Measurements from ENCODE around the gene ZNF750. TPM values are rescaled to one million over a fixed set of nuclear protein-coding genes. Genes with fewer than 3 reads are reported as not detected.

The ZNF750 gene
- total RNA-seq, 3 donors from 2014 or later: not detected

DNA sequence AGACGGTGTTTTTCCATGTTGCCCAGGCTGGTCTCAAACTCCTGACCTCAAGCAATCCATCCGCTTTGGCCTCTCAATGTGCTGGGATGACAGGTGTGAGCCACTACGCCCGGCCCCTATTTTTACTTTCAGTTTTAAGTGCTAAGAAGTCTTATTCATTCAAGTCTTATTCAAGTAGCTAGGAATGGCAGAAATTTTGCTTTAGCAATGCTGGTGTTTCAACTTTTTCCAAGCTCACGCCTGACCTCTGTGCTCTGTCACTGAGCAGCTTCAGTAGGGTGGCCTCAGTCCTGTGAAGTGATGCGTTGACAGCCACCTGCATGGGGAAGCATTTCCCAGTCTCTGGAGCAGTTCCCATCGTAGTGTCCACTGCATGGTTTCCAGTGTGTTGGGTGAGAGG is 12.9 kb downstream of the ZNF750 start:
- intact Hi-C loops (cut with DNase I, micrococcal nuclease): no loop called here
- no peaks in the 10 kb centered on the region for H3K36me3 ChIP-seq (ENCODE audit: low read depth)
- H3K4me3 ChIP-seq: no peak overlapping the region
- no peak for ATAC-seq
- DNase-seq: no peak
- H3K9me3 ChIP-seq: no peaks in the 10 kb centered on the region
- no peaks in the 10 kb centered on the region for H3K4me1 ChIP-seq (ENCODE audit: low read depth)
- TF ChIP-seq, protein P1, sequence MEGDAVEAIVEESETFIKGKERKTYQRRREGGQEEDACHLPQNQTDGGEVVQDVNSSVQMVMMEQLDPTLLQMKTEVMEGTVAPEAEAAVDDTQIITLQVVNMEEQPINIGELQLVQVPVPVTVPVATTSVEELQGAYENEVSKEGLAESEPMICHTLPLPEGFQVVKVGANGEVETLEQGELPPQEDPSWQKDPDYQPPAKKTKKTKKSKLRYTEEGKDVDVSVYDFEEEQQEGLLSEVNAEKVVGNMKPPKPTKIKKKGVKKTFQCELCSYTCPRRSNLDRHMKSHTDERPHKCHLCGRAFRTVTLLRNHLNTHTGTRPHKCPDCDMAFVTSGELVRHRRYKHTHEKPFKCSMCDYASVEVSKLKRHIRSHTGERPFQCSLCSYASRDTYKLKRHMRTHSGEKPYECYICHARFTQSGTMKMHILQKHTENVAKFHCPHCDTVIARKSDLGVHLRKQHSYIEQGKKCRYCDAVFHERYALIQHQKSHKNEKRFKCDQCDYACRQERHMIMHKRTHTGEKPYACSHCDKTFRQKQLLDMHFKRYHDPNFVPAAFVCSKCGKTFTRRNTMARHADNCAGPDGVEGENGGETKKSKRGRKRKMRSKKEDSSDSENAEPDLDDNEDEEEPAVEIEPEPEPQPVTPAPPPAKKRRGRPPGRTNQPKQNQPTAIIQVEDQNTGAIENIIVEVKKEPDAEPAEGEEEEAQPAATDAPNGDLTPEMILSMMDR (IDR thresholded peaks at IDR 0.05): no peak

DNA sequence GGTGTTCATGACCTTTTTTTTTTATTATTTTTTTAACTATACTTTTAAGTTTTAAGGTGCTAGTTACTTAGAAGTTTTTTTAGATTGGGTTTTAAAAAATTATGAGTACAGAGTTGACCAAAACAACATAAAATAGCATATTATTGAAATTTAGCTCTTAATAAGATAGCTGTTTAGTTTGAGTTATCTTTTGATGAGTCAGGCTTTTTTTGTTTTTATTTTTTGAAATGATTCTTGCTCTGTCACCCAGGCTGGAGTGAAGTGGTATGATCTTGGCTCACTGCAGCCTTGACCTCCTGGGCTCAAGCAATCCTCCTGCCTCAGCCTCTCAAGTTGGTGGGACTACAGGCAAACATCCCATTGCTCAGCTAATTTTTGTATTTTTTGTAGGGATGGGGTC is 13.6 kb downstream of the ZNF750 start:
- TF ChIP-seq, protein P1 (IDR thresholded peaks at IDR 0.05): no peak
- Histone ChIP-seq H3K4me1 (ENCODE audit: low read depth) (no peaks in the 10 kb centered on the region), H3K36me3 (ENCODE audit: low read depth) (no peaks in the 10 kb centered on the region), H3K4me3 (no peak overlapping the region), H3K9me3 (no peaks in the 10 kb centered on the region)
- intact Hi-C loops (cut with DNase I, micrococcal nuclease): no loop called here
- no peak for ATAC-seq
- DNase-seq: no peak

DNA sequence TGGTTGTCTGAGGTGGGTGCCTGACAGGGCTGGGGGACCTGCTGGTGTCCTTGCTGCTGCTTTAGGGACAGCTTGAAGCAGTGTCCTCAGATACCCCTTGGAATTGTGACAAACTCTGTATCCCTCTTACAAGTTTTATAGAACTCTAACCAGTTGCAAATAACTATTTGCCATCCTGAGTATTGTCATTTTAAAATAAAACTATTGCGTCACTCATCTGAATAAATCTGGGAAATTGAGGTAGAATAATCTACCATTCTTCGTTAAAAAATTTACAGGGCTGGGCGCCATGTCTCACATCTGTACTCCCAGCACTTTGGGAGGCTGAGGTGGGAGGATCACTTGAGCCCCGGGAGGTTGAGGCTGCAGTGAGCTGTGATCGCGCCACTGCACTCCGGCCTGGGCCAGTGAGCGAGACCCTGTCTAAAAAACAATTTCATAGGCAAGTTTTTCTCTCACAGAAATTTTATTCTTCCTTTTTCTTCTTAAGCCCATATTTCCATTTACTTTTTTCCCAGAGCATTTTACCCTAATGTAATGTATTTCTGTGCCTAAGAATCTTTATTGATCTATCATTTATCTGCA is 14.2 kb downstream of the ZNF750 start:
- intact Hi-C loops (cut with DNase I, micrococcal nuclease): no loop called here
- H3K4me1 ChIP-seq (ENCODE audit: low read depth): no peaks in the 10 kb centered on the region
- H3K36me3 ChIP-seq (ENCODE audit: low read depth): no peaks in the 10 kb centered on the region
- H3K9me3 ChIP-seq: no peaks in the 10 kb centered on the region
- TF ChIP-seq, protein P1 (IDR thresholded peaks at IDR 0.05): no peak
- DNase-seq: no peak
- no peak overlapping the region for H3K4me3 ChIP-seq
- no peak for ATAC-seq

DNA sequence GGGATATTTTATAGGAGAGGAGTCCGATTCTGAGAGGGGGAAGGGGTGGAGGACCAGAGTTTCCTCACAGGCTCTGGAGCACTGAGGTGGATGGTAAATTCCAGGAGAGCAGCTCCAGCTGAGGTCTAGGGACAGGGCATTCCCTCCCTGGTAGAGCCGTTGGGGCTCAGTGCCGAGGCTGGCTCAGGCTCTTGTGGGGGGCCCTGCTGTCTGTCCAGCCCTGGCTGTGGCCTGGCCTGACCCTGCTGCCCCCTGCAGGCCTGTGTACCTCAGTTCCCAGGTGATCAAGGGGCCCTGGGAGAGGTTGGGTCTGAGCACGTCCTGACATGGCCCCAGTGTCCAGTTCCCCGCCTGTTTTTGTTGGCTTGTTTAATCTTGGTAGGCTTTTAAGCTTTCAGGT is 16.8 kb downstream of the ZNF750 start:
- intact Hi-C loops (cut with DNase I, micrococcal nuclease): no loop called here
- no peaks in the 10 kb centered on the region for H3K9me3 ChIP-seq
- no peaks in the 10 kb centered on the region for H3K4me1 ChIP-seq (ENCODE audit: low read depth)
- TF ChIP-seq, protein P1 (IDR thresholded peaks at IDR 0.05): no peak
- H3K4me3 ChIP-seq: no peak overlapping the region
- H3K36me3 ChIP-seq (ENCODE audit: low read depth): no peaks in the 10 kb centered on the region
- peak in 1 of 3 donors; percentile 31 for DNase-seq
- peak; percentile 29 for ATAC-seq

DNA sequence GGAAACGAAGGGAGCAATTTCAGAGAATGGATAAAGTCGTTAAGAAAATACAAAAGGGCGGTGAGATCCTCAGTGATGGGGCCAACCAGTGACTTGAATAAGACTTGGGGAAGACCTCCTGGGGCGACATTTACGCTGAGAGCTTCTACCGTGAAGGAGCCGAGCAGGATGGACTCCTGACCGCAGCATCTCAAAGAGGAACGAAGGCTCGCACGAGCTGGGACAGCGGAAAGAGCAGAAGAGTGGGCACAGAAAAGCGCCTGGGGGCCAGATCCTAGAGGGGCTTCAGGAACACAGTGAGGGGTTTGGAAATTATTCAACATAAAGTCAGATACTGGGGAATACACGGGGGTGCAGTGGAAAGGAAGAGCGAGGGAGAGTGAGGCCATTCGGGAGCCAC is 17.5 kb downstream of the ZNF750 start:
- intact Hi-C loops (cut with DNase I, micrococcal nuclease): no loop called here
- no peak overlapping the region for H3K4me3 ChIP-seq
- no peaks in the 10 kb centered on the region for H3K36me3 ChIP-seq (ENCODE audit: low read depth)
- peak in 1 of 3 donors; percentile 27 for DNase-seq
- no peak for ATAC-seq
- H3K9me3 ChIP-seq: no peaks in the 10 kb centered on the region
- TF ChIP-seq, protein P1 (IDR thresholded peaks at IDR 0.05): no peak
- no peaks in the 10 kb centered on the region for H3K4me1 ChIP-seq (ENCODE audit: low read depth)

DNA sequence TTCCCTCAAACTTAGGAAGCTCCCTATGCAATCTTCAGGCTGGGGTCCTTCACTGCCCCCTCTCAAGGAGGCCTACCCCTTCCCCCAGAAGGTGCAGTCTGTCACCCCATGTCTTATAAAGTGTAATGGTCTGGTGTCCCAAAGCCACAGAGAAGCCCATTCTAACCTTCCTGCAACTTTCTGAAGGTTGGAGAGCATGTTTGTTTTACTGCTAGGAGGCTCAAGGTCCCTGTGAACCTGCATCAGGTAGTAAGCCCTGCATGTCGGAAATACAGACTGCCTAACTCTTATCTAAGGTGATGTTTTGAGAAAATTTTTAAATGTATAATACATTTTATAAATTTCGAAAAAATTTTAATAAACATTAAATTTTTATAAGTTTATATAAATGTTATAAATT is 18.3 kb downstream of the ZNF750 start:
- intact Hi-C loops (cut with DNase I, micrococcal nuclease): no loop called here
- TF ChIP-seq, protein P1 (IDR thresholded peaks at IDR 0.05): no peak
- no peak for DNase-seq
- Histone ChIP-seq H3K4me1 (ENCODE audit: low read depth) (no peaks in the 10 kb centered on the region), H3K4me3 (no peak overlapping the region), H3K36me3 (ENCODE audit: low read depth) (no peaks in the 10 kb centered on the region), H3K9me3 (no peaks in the 10 kb centered on the region)
- ATAC-seq: no peak

All from mucosa of descending colon (tissue), 3 donors.